Subcutaneous adipose tissue (tissue), 4 donors: Measurements from ENCODE around the gene KLHL3. TPM values are rescaled to one million over a fixed set of nuclear protein-coding genes. Genes with fewer than 3 reads are reported as not detected.

ENCODE experiments used
- CTCF ChIP-seq: fragments of 450-650 bp; IDR thresholded peaks from one replicate; pipeline ENCODE4 v1.5.1; 2016; ENCODE audit warnings: low read depth, mild to moderate bottlenecking, control low read depth, antibody characterized with exemption, moderate library complexity
- total RNA-seq, 4 donors: library from RNA; depleted of rRNA; stranded (reverse); fragments of >200 nt; gene quantifications; one replicate each; pipeline ENCODE4 v1.1.0, GENCODE V29; 2016

Gene KLHL3
- total RNA-seq, 4 donors from 2014 or later, result 3.1 to 18.5 (median 7.2) TPM

- no peak for TF ChIP-seq CTCF
These were observed 41.8 kb downstream of the KLHL3 start for GRCh38 chr5:137693951-137694721.

- no peak for TF ChIP-seq CTCF
These were observed 42.5 kb downstream of the KLHL3 start for GRCh38 chr5:137693307-137693950.

- TF ChIP-seq CTCF, result no peak
These were observed 46.6 kb downstream of the KLHL3 start for GRCh38 chr5:137689306-137689705.

GRCh38 chr5:137688210-137688840 is 47.6 kb downstream of the KLHL3 start:
- TF ChIP-seq CTCF, result no peak

- TF ChIP-seq CTCF, result no peak
These were observed 51.1 kb downstream of the KLHL3 start for GRCh38 chr5:137684761-137685160.

GRCh38 chr5:137681191-137681590 is 54.7 kb downstream of the KLHL3 start:
- TF ChIP-seq CTCF, result no peak

- TF ChIP-seq CTCF, result no peak
These were observed 56.0 kb downstream of the KLHL3 start for GRCh38 chr5:137679910-137680309.
